ENCODE data around the gene KCNJ10.

DNA sequence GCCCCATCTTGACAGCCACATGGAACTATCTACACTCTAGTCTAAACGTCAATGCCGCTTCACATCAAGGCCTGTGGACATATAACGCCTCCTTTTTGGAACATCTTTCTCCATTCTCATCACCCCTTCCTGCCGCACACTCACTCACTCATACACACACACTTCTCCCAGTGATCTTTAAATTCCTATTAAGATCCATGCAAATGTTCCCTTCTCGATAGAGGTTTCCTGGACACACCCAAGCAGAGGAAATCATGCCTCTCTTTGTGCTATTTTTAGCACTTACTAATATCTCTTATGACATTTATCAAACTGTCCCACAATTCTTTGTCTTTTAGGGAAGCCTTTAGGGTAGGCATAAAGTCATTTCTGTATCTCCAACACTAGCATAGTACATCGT, 87.7 kb downstream of the KCNJ10 start:
- TF ChIP-seq CTCF (conservative IDR thresholded peaks at IDR 0.05 in 1 of 2, IDR thresholded peaks at IDR 0.05 in 1 of 2; ENCODE audit: extremely low read depth in 1 of 2, insufficient read depth in 1 of 2, low read depth in 1 of 2, low read length in 2 of 2), result no peak
- TF ChIP-seq EZH2 (IDR thresholded peaks at IDR 0.05; ENCODE audit: borderline replicate concordance, low read length), result no peak
